Ovary (tissue), 9 donors: ENCODE measurements around the gene CPLANE2. TPM values are rescaled to one million over a fixed set of nuclear protein-coding genes. Genes with fewer than 3 reads are reported as not detected.

Source experiments
- DNase-seq, 5 donors: peaks; one replicate each; pipeline ENCODE4 v3.0.0-alpha.2; 2019 to 2020
- H3K27ac ChIP-seq, 2 donors: fragments of 200-600 bp; one replicate each; pipeline versions ENCODE4 v1.5.1 to v1.8.0; 2019 to 2022
- H3K27me3 ChIP-seq: fragments of 200-600 bp; one replicate; pipeline ENCODE4 v1.8.0; 2022
- H3K36me3 ChIP-seq: fragments of 200-600 bp; sonication (generic); one replicate; pipeline ENCODE4 v1.5.1; 2019
- H3K4me1 ChIP-seq: one replicate; pipeline ENCODE4 v1.8.1; 2013; ENCODE audit warnings: mild to moderate bottlenecking, moderate library complexity; ENCODE audit not compliant: insufficient read depth
- H3K4me3 ChIP-seq: fragments of 200-600 bp; sonication (generic); one replicate; pipeline ENCODE4 v1.5.1; 2017
- H3K9me3 ChIP-seq, 2 donors: fragments of 200-600 bp in 1 of 2; sonication (generic) in 1 of 2; one replicate each; pipeline versions ENCODE4 v1.5.1 to v1.8.1; 2013 to 2019; ENCODE audit warnings: mild to moderate bottlenecking in 1 of 2, moderate library complexity in 1 of 2
- EP300 ChIP-seq: sonication (generic); formaldehyde crosslinking; IDR thresholded peaks from one replicate; pipeline ENCODE4 v1.6.1; 2017; ENCODE audit warnings: antibody characterized with exemption
- POLR2A ChIP-seq: fragments of 450-650 bp; IDR thresholded peaks from one replicate; pipeline ENCODE4 v1.6.1; 2017; ENCODE audit warnings: antibody characterized with exemption, mild to moderate bottlenecking, moderate library complexity
- WGBS, 3 donors: extraction: QIAGEN DNeasy Blood & Tissue Kit in 1 of 3; methylation state at CpG; one replicate each; pipeline versions ENCODE4 v1.1.5 to v1.1.7; 2013 to 2017; 5-methylcytosine and 5-hydroxymethylcytosine counted together
- intact Hi-C, 4 donors: fragments of 100-400 bp; cut with DNase I; formaldehyde crosslinking; loops; one replicate each; pipeline versions ENCODE4 v1.11.0 to v1.15.1; 2022 to 2023
- polyA plus RNA-seq, 2 donors: library from polyadenylated mRNA; stranded (reverse); fragments of 200-250 nt in 1 of 2; fragments of 350-450 nt in 1 of 2; fragmentation: Illumina TruSeq in 1 of 2; extraction: RNeasy Lipid Tissue Mini Kit (QIAGEN cat#74804) in 1 of 2; gene quantifications; one replicate each; pipeline ENCODE4 v1.2.3, GENCODE V29; 2013 to 2014
- total RNA-seq, 7 donors: library from RNA; depleted of rRNA in 2 of 7; stranded (reverse); fragments of >200 nt in 2 of 7; fragmentation: NEBNext Ultra II Directional in 3 of 7; extraction: Animal tissue kit (Norgen Biotek cat#: 25700) in 3 of 7; gene quantifications; one replicate each; pipeline versions ENCODE4 v1.1.0 to v1.2.4, GENCODE V29; 2016 to 2023
- TF ChIP-seq, protein P1 (sequence below), 3 donors: fragments of 450-650 bp in 2 of 3; fragments of 200-600 bp in 1 of 3; IDR thresholded peaks; one replicate each; pipeline versions ENCODE4 v1.5.1 to v1.8.0; 2016 to 2022; ENCODE audit warnings: antibody characterized with exemption in 3 of 3, mild to moderate bottlenecking in 1 of 3
- donor health status: DM: no; HTN: no; CAD: no; lungs with moderate emphysema.
- donor health status: DM: no; HTN: no; CAD: no.
- donor health status: Bipolar disorder and iron deficiency.
- donor health status: DM: yes; HTN: yes; CAD: no.
- donor health status: DM: no; HTN: no; CAD: no.
- donor health status: DM: yes; HTN: yes; CAD: no.

Gene CPLANE2
- total and polyA plus RNA-seq, 9 donors, result 2.6 to 12.4 (median 9.8) TPM

DNA sequence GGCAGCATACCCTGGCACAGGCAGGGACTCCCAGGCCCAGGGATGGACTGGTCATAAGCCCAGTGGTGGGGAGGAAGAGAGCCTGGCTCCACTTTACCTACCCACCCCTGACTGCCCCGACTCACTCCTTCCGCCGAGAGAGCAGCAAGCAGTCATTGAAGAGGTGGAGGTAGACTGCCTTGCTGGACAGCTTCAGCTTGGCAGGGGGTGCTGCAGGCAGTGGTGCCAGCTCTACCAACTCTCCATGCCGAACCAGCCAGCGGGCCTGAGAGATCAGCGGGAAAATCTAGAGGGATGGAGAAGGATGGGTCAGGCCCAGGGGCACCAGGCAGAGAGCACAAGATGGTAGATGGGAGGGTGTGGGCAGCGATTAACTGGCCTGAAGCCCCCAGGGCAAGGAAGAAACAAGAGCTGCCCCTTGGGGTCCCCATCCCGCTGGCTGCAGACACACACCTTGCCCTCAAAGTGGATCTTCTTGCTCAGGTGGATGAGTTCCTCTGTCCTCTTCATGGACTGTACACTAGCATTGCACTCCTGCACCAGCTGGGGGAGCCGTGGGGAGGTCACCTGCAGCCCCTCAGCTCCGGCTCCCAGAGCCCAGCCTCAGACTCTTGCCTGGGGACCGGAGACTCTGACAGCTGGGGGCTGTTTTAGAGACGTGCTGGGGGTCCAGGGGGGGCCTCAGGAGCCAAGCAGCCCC lies 32.2 kb downstream of the CPLANE2 start:
- Histone ChIP-seq H3K36me3 (no peaks in the 10 kb centered on the region), H3K4me3 (no peak overlapping the region), H3K9me3 (no peaks in the 10 kb centered on the region), H3K27ac (peak overlapping the region in 1 of 2 donors; percentile 69), H3K4me1 (peaks cover 5% of the 10 kb centered on the region), H3K27me3 (no peaks in the 10 kb centered on the region)
- WGBS, 3 donors, result 78 to 82% (median 82%) methylated on average over 12 of the region's 12 CpGs
- TF ChIP-seq EP300, result no peak
- TF ChIP-seq, protein P1, sequence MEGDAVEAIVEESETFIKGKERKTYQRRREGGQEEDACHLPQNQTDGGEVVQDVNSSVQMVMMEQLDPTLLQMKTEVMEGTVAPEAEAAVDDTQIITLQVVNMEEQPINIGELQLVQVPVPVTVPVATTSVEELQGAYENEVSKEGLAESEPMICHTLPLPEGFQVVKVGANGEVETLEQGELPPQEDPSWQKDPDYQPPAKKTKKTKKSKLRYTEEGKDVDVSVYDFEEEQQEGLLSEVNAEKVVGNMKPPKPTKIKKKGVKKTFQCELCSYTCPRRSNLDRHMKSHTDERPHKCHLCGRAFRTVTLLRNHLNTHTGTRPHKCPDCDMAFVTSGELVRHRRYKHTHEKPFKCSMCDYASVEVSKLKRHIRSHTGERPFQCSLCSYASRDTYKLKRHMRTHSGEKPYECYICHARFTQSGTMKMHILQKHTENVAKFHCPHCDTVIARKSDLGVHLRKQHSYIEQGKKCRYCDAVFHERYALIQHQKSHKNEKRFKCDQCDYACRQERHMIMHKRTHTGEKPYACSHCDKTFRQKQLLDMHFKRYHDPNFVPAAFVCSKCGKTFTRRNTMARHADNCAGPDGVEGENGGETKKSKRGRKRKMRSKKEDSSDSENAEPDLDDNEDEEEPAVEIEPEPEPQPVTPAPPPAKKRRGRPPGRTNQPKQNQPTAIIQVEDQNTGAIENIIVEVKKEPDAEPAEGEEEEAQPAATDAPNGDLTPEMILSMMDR (IDR thresholded peaks at IDR 0.05), result no peak
- TF ChIP-seq POLR2A, result no peak
- intact Hi-C loops, result loop anchor here in 2 of 4 donors (5.0 to 10.0 kb wide), 2 partner anchors 38 to 160 kb away; partner anchors contain the start of gene SZRD1 (in 1 of the 2)
- peak in 1 of 5 donors; percentile 57 for DNase-seq

DNA sequence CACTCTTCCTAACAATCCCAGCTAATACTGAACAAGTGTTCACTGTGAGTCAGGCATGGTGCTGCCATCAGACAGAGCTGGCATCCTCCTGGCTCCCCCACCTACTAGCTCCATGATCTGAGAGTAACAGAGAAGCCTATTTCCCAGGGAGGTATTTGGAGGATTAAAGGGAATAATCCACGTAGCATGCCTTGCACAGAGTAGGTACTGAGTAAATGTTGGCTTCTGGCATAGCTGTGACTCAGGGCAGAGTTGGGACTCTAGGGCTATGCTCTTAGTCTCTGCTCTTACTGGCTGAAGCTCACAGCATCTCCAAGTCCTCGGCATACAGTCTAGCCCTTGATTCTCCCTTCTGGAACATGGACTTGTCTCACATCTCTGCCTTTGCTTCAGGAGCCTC lies 32.8 kb downstream of the CPLANE2 start:
- H3K27me3 ChIP-seq, result no peaks in the 10 kb centered on the region
- H3K27ac ChIP-seq, result no peak overlapping the region
- no peaks in the 10 kb centered on the region for H3K9me3 ChIP-seq
- no peaks in the 10 kb centered on the region for H3K36me3 ChIP-seq
- DNase-seq, result no peak
- TF ChIP-seq, protein P1 (IDR thresholded peaks at IDR 0.05), result no peak
- TF ChIP-seq POLR2A, result no peak
- TF ChIP-seq EP300, result no peak
- intact Hi-C loops, result loop anchor here in 2 of 4 donors (5.0 to 10.0 kb wide), 2 partner anchors 38 to 161 kb away; partner anchors contain the start of gene SZRD1 (in 1 of the 2)
- H3K4me3 ChIP-seq, result no peak overlapping the region
- whole genome bisulfite sequencing, 3 donors, result 86 to 93% (median 92%) methylated on average over 2 of the region's 2 CpGs
- peaks cover 5% of the 10 kb centered on the region for H3K4me1 ChIP-seq

DNA sequence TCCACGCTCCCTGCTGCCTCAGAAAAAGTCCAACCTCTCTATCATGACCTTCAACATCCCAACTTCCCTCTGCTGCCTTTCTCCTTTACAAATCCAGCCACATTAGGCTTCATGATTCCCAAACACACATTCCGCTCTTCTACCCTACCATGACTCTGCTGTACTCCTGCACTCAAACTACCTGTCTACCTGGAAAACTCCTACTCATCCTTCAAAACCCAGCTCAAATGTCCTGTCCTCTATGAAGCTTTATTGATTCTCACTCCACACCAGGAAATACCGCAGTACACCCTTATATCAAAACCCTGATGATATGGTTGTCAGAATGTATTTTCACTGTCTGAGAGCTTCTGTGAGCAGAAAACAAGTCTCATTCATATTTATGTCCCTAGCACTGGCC lies 33.4 kb downstream of the CPLANE2 start:
- H3K4me1 ChIP-seq, result peaks cover 5% of the 10 kb centered on the region

DNA sequence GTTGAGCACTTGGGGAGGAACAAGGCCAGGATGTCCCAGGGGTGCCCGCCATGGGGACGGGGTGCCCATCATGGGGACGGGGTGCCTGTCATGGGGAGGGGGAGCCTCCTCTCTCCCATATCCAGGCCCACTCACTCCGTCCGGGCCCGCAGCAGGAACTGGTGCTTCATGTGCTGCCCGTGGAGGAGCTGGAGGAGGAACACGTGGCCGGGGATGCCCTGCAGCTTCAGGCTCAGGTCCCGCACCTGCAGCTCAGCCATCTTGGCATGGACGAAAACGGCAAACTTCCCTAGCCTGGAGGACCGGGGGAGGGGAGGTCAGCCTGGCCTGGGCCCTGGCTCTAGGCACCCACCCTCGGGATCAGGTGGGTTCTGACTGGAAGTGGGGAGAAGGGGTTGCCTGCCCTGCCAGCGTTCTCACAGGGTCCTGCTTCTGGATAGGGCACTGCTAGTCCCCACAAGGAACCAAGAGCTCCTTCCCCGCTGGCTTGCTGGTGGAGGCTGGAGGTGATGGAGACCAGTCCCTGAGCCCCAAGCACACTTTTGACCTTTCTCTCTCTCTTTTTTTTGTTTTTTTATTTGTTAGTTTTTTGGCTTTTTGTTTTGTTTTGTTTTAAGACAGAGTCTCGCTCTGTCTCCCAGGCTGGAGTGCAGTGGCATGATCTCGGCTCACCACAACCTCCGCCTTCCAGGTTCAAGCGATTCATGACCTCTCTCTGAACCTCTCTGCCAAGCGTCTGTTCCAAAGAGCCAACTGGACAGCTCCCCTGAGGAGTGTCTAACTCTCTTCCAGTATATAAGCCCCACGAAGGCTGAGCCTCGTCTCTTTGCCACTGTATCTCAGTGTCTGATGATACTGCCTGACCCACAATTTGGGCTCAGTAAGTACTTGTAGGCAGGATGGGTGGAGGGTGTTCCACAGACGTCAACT lies 34.4 kb downstream of the CPLANE2 start:
- DNase-seq, result no peak
- Histone ChIP-seq H3K27me3 (no peaks in the 10 kb centered on the region), H3K4me3 (no peak overlapping the region), H3K27ac (no peak overlapping the region), H3K4me1 (peaks cover 5% of the 10 kb centered on the region), H3K36me3 (no peaks in the 10 kb centered on the region), H3K9me3 (no peaks in the 10 kb centered on the region)
- TF ChIP-seq, protein P1 (IDR thresholded peaks at IDR 0.05), result no peak
- TF ChIP-seq EP300 (no peak), POLR2A (no peak)
- intact Hi-C loops, result loop anchor here in 2 of 4 donors (5.0 to 10.0 kb wide), 2 partner anchors 40 to 162 kb away; partner anchors contain the start of gene SZRD1 (in 1 of the 2)
- 73 to 79% (median 75%) methylated on average over 18 to 24 of the region's 24 CpGs for WGBS, 3 donors

More for the DNA sequence above, 33.4 kb downstream of the CPLANE2 start:
- no peak for DNase-seq
- H3K27ac ChIP-seq, result no peak overlapping the region
- intact Hi-C loops, result loop anchor here in 2 of 4 donors (5.0 to 10.0 kb wide), 2 partner anchors 39 to 161 kb away; partner anchors contain the start of gene SZRD1 (in 1 of the 2)
- no peaks in the 10 kb centered on the region for H3K36me3 ChIP-seq
- WGBS, 3 donors, result 32 to 63% (median 62%) methylated on average over 3 of the region's 3 CpGs
- H3K9me3 ChIP-seq, result no peaks in the 10 kb centered on the region
- no peak overlapping the region for H3K4me3 ChIP-seq
- no peak for TF ChIP-seq POLR2A
- H3K27me3 ChIP-seq, result no peaks in the 10 kb centered on the region
